Measurements from ENCODE around the gene TBC1D7. TPM values are rescaled to one million over a fixed set of nuclear protein-coding genes. Genes with fewer than 3 reads are reported as not detected.

The TBC1D7 gene
- polyA plus RNA-seq, 1 of the 3 experiments (the other 2 are of a cell fraction) = 25.2 TPM

GRCh38 chr6:13359287-13359686, 30.9 kb upstream of the TBC1D7 start:
- no peaks in the 10 kb centered on the region for H3K9me3 ChIP-seq
- no peak for DNase-seq
- H2AFZ ChIP-seq (ENCODE audit: low read depth) = no peak overlapping the region
- H3K27ac ChIP-seq (ENCODE audit: low read depth in 2 of 2, low read length in 1 of 2) = no peak overlapping the region
- H4K20me1 ChIP-seq (ENCODE audit: insufficient read depth) = no peaks in the 10 kb centered on the region
- no peak overlapping the region for H3K4me3 ChIP-seq (ENCODE audit: low read depth in 2 of 2, low read length in 1 of 2)
- no peak overlapping the region for H3K9ac ChIP-seq
- H3K36me3 ChIP-seq (replicated peaks in 1 of 2; ENCODE audit: control insufficient read depth in 1 of 2, insufficient read depth in 2 of 2, low read length in 1 of 2) = no peaks in the 10 kb centered on the region
- POLR2A ChIA-PET = no interaction called here
- WGBS (ENCODE audit: low lambda C conversion rate) = 89% methylated on average over 6 of the region's 6 CpGs
- TF ChIP-seq SIN3A (IDR thresholded peaks at IDR 0.05; ENCODE audit: borderline replicate concordance, low read depth, low read length) (no peak), RFX5 (IDR thresholded peaks at IDR 0.05; ENCODE audit: low read length) (no peak), RAD21 (IDR thresholded peaks at IDR 0.05; ENCODE audit: low read length) (no peak), NFIC (IDR thresholded peaks at IDR 0.05; ENCODE audit: borderline replicate concordance) (no peak), FOXM1 (IDR thresholded peaks at IDR 0.05; ENCODE audit: low read depth) (no peak), IRF3 (IDR thresholded peaks at IDR 0.05; ENCODE audit: low read depth, low read length) (no peak), JUND (IDR thresholded peaks at IDR 0.05) (no peak), POLR2AphosphoS5 (IDR thresholded peaks at IDR 0.05; ENCODE audit: low read depth, low read length) (no peak), TCF12 (IDR thresholded peaks at IDR 0.05) (no peak), SMC3 (IDR thresholded peaks at IDR 0.05; ENCODE audit: low read depth, low read length) (no peak), USF1 (IDR thresholded peaks at IDR 0.05; ENCODE audit: borderline replicate concordance, low read depth) (no peak), CHD2 (IDR thresholded peaks at IDR 0.05; ENCODE audit: low read length, partially characterized antibody) (no peak), MXI1 (IDR thresholded peaks at IDR 0.05; ENCODE audit: low read depth, low read length) (no peak)
- H3F3A ChIP-seq (replicated peaks; ENCODE audit: insufficient read depth) = peaks cover 26% of the 10 kb centered on the region
- H3K4me2 ChIP-seq = no peak overlapping the region
- peaks cover 3 to 27% of the 10 kb centered on the region in 2 experiments; a peak in 3 of 4 replicates for H3K4me1 ChIP-seq (ENCODE audit: control insufficient read depth in 1 of 2, insufficient read depth in 2 of 2, low read depth in 1 of 2, low read length in 1 of 2)
- H3K27me3 ChIP-seq (ENCODE audit: insufficient read depth) = no peaks in the 10 kb centered on the region
- CTCF ChIA-PET = no interaction called here
- H3K9me2 ChIP-seq = no peaks in the 10 kb centered on the region
- no peaks in the 10 kb centered on the region for H3K79me2 ChIP-seq (ENCODE audit: insufficient read depth)

GRCh38 chr6:13358511-13358910, 30.2 kb upstream of the TBC1D7 start:
- POLR2A ChIA-PET = no interaction called here

More at GRCh38 chr6:13358511-13358910, 30.2 kb upstream of the TBC1D7 start:
- Histone ChIP-seq H2AFZ (ENCODE audit: low read depth) (no peak overlapping the region), H3F3A (replicated peaks; ENCODE audit: insufficient read depth) (peaks cover 28% of the 10 kb centered on the region), H3K36me3 (replicated peaks in 1 of 2; ENCODE audit: control insufficient read depth in 1 of 2, insufficient read depth in 2 of 2, low read length in 1 of 2) (no peaks in the 10 kb centered on the region), H3K27me3 (ENCODE audit: insufficient read depth) (no peaks in the 10 kb centered on the region), H3K9ac (no peak overlapping the region), H3K79me2 (ENCODE audit: insufficient read depth) (no peaks in the 10 kb centered on the region), H3K9me2 (no peaks in the 10 kb centered on the region), H3K9me3 (no peaks in the 10 kb centered on the region), H3K4me1 (ENCODE audit: control insufficient read depth in 1 of 2, insufficient read depth in 2 of 2, low read depth in 1 of 2, low read length in 1 of 2) (peaks cover 3 to 27% of the 10 kb centered on the region in 2 experiments; a peak in 3 of 4 replicates), H4K20me1 (ENCODE audit: insufficient read depth) (no peaks in the 10 kb centered on the region), H3K27ac (ENCODE audit: low read depth in 2 of 2, low read length in 1 of 2) (no peak overlapping the region), H3K4me2 (no peak overlapping the region), H3K4me3 (ENCODE audit: low read depth in 2 of 2, low read length in 1 of 2) (no peak overlapping the region)
- CTCF ChIA-PET = interaction anchor here (0.6 to 1.0 kb wide), 2 partner anchors 179 to 447 kb away, joined by 3 read pairs; no protein-coding TSS in a partner anchor
- TF ChIP-seq MAX (IDR thresholded peaks at IDR 0.05; ENCODE audit: low read depth) (no peak), RFX5 (IDR thresholded peaks at IDR 0.05; ENCODE audit: low read length) (no peak), CHD2 (IDR thresholded peaks at IDR 0.05; ENCODE audit: low read length, partially characterized antibody) (no peak)
- no peak for DNase-seq
- 89% methylated on average over 2 of the region's 2 CpGs for WGBS (ENCODE audit: low lambda C conversion rate)

All from SK-N-SH (cell line).